ENCODE results near the gene SHB. TPM values are rescaled to one million over a fixed set of nuclear protein-coding genes. Genes with fewer than 3 reads are reported as not detected.

SHB gene
- total and polyA plus RNA-seq, 2 of the 8 experiments (the other 6 are each of a cell fraction or from before 2014, with no cell fraction given), result 4.1 to 12.6 TPM

DNA sequence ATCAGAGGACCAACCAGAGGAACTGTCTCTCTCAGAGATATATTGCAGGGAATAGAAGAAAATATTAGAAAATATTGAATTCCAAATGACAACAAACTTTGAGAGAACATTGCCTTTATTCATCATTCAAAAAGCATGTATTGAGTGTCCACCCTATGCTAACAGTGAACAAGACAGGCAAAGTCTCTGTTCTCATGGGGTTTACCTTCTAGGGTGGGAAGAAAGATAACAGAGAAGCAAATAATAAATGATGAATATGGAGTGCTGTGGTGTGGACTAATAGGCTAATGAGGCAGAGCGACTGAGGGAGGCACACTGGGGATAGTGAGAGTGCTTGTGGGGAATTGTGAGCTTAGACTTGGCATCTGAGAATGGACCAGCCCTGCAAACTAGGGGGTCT is 43.4 kb upstream of the SHB start:
- no peaks in the 10 kb centered on the region for H3K79me1 ChIP-seq (ENCODE audit: low read depth, low read length)
- H2BK5ac ChIP-seq (ENCODE audit: low read depth, low read length), result no peak overlapping the region
- POLR2A ChIA-PET (ENCODE audit: partially characterized antibody), result no interaction called here
- no peak for TF ChIP-seq TAF7 (optimal IDR thresholded peaks at IDR 0.05; ENCODE audit: borderline replicate concordance, low read depth, low read length)

More for the DNA sequence above, 43.4 kb upstream of the SHB start:
- H3K23ac ChIP-seq (ENCODE audit: insufficient read length), result no peak overlapping the region
- no peaks in the 10 kb centered on the region for H3K36me3 ChIP-seq (ENCODE audit: control insufficient read depth in 2 of 4, insufficient read depth in 4 of 4, low read length in 3 of 4)
- no peaks in the 10 kb centered on the region for H4K20me1 ChIP-seq (replicated peaks in 1 of 2; ENCODE audit: control insufficient read depth in 1 of 2, insufficient read depth in 2 of 2, low read length in 2 of 2)
- DNase-seq (ENCODE audit: low read depth in 1 of 2, low spot score in 2 of 2) (no peak), FAIRE-seq (no peak)
- no peak overlapping the region for H2BK12ac ChIP-seq (ENCODE audit: low read depth, low read length)
- no peak overlapping the region for H4K5ac ChIP-seq (ENCODE audit: insufficient read length, low read depth, low read length)
- no peak overlapping the region for H3K4ac ChIP-seq (replicated peaks; ENCODE audit: insufficient read length, low read depth, low read length)
- no peak overlapping the region for H3K56ac ChIP-seq (replicated peaks; ENCODE audit: insufficient read length, low read depth, low read length)
- no peaks in the 10 kb centered on the region for H3K9me3 ChIP-seq (ENCODE audit: insufficient read depth in 2 of 2, low read depth in 1 of 2, low read length in 1 of 2)
- no peaks in the 10 kb centered on the region; a peak in 1 of 7 replicates for H3K4me1 ChIP-seq (replicated peaks in 1 of 4; ENCODE audit: control insufficient read depth in 3 of 4, insufficient read depth in 4 of 4, low read length in 3 of 4)
- no peaks in the 10 kb centered on the region for H3K23me2 ChIP-seq (ENCODE audit: low read depth, low read length)
- H3K9ac ChIP-seq (replicated peaks in 1 of 4; ENCODE audit: extremely low read depth in 1 of 4, low read depth in 3 of 4, low read length in 3 of 4), result no peak overlapping the region
- no peak overlapping the region for H3K4me2 ChIP-seq (ENCODE audit: insufficient read depth in 1 of 2, low read depth in 2 of 2, low read length in 2 of 2)
- H3K79me2 ChIP-seq (ENCODE audit: control insufficient read depth in 1 of 2, insufficient read depth in 2 of 2, low read length in 2 of 2), result no peaks in the 10 kb centered on the region
- H3K4me3 ChIP-seq (ENCODE audit: extremely low read depth in 1 of 4, insufficient read depth in 2 of 4, low read depth in 3 of 4, low read length in 4 of 4), result no peak overlapping the region
- 68% methylated on average over 1 of the region's 1 CpG; no CpG with 5 or more reads in 1 of the 2 experiments for WGBS, 2 experiments (ENCODE audit: extremely low coverage in 1 of 2, insufficient coverage in 1 of 2, insufficient read length in 1 of 2, insufficient replicate concordance in 2 of 2, low coverage in 1 of 2, low lambda C conversion rate in 2 of 2, missing lambda C conversion rate in 1 of 2)
- H3K14ac ChIP-seq (ENCODE audit: insufficient read length), result no peak overlapping the region
- H4K91ac ChIP-seq (replicated peaks; ENCODE audit: insufficient read length, low read length), result no peak overlapping the region
- no peak overlapping the region for H3K18ac ChIP-seq (ENCODE audit: extremely low read depth, low read length)
- H3K27me3 ChIP-seq (replicated peaks in 1 of 4; ENCODE audit: control insufficient read depth in 3 of 4, extremely low read depth in 1 of 4, insufficient read depth in 3 of 4, low read length in 3 of 4), result no peaks in the 10 kb centered on the region; a peak in 2 of 7 replicates
- H2BK15ac ChIP-seq (ENCODE audit: low read length), result no peak overlapping the region
- H3K27ac ChIP-seq (ENCODE audit: low read depth, low read length), result no peak overlapping the region
- H2AK5ac ChIP-seq (ENCODE audit: low read depth, low read length), result no peak overlapping the region
- CTCF ChIA-PET (ENCODE audit: partially characterized antibody), result interaction anchor here (2.1 kb wide), 1 partner anchor 25 kb away, joined by 8 read pairs; no protein-coding TSS in a partner anchor
- H2BK120ac ChIP-seq (replicated peaks; ENCODE audit: low read depth, low read length), result no peak overlapping the region
- H4K8ac ChIP-seq (ENCODE audit: extremely low read depth, insufficient read depth, low read length), result no peak overlapping the region
- no peak overlapping the region for H2AFZ ChIP-seq (ENCODE audit: low read length)
- no peak overlapping the region for H2BK20ac ChIP-seq (ENCODE audit: low read length)
